IMR-90 (cell line): ENCODE data around the gene KIF25. TPM values are rescaled to one million over a fixed set of nuclear protein-coding genes. Genes with fewer than 3 reads are reported as not detected.

ENCODE experiments used
- ATAC-seq: fragments of 200-7000 bp; cut with Tn5 transposase; 2 replicates; pipeline ENCODE4 v1.9.1; 2020; ENCODE audit warnings: low read depth, mild to moderate bottlenecking, moderate library complexity
- BruUV-seq: library from RNA; stranded (reverse); fragments of 400-500 nt; replicated peaks from 2 replicates; lab custom pipeline; 2021; lab: Mats Ljungman, UMichigan
- CTCF ChIA-PET: fragments of 300-600 bp; formaldehyde crosslinking; extraction: SDS; loops from one replicate; lab custom pipeline; 2021; ENCODE audit warnings: antibody characterized with exemption; lab: Yijun Ruan, JAX
- POLR2A ChIA-PET: fragments of 300-600 bp; sonication (Branson Sonifier 250); formaldehyde crosslinking; loops from one replicate; lab custom pipeline; 2022; ENCODE audit warnings: antibody characterized with exemption; ENCODE audit not compliant: unreplicated experiment; lab: Charles Lee
- DNase-seq: peaks from one replicate; pipeline ENCODE4 v3.0.0; 2013
- H2AFZ ChIP-seq: replicated peaks from 2 replicates; pipeline ENCODE3; 2013; ENCODE audit warnings: low read length, mild to moderate bottlenecking; ENCODE audit not compliant: poor library complexity
- H2AK5ac ChIP-seq: 2 replicates; pipeline ENCODE4 v1.6.1; 2013; ENCODE audit warnings: low read depth, low read length, inconsistent platforms
- H2AK9ac ChIP-seq: replicated peaks from 2 replicates; pipeline ENCODE3; 2013; ENCODE audit warnings: mild to moderate bottlenecking, low read depth, low read length, moderate library complexity; ENCODE audit not compliant: poor library complexity
- H2BK120ac ChIP-seq: 2 replicates; pipeline ENCODE4 v1.6.1; 2013; ENCODE audit warnings: low read depth, low read length, inconsistent platforms
- H2BK15ac ChIP-seq: 3 replicates; pipeline ENCODE4 v1.6.1; 2013; ENCODE audit warnings: low read depth, low read length, inconsistent platforms
- H2BK20ac ChIP-seq: 2 replicates; pipeline ENCODE4 v1.6.1; 2013; ENCODE audit warnings: low read depth, mild to moderate bottlenecking, inconsistent platforms, low read length, moderate library complexity
- H2BK5ac ChIP-seq: 2 replicates; pipeline ENCODE4 v1.6.1; 2013; ENCODE audit warnings: mild to moderate bottlenecking, low read depth, low read length, inconsistent platforms; ENCODE audit not compliant: poor library complexity, severe bottlenecking
- H3K14ac ChIP-seq: replicated peaks from 2 replicates; pipeline ENCODE4 v1.6.1; 2013; ENCODE audit warnings: low read depth, low read length, inconsistent platforms
- H3K18ac ChIP-seq: 2 replicates; pipeline ENCODE4 v1.6.1; 2013; ENCODE audit warnings: low read depth, low read length, control low read depth
- H3K23ac ChIP-seq: 2 replicates; pipeline ENCODE4 v1.6.1; 2013; ENCODE audit warnings: low read depth, low read length, inconsistent platforms
- H3K27ac ChIP-seq: 2 replicates; pipeline ENCODE4 v1.5.1; 2013; ENCODE audit warnings: mild to moderate bottlenecking, control low read depth, low read length; ENCODE audit not compliant: insufficient read depth
- H3K27me3 ChIP-seq: 2 replicates; pipeline ENCODE4 v1.6.1; 2013; ENCODE audit warnings: low read length; ENCODE audit not compliant: control insufficient read depth, insufficient read depth
- H3K36me3 ChIP-seq: 2 replicates; pipeline ENCODE4 v1.6.1; 2013; ENCODE audit warnings: low read length, mixed read lengths; ENCODE audit not compliant: control insufficient read depth, insufficient read depth
- H3K4ac ChIP-seq: 2 replicates; pipeline ENCODE4 v1.6.1; 2013; ENCODE audit warnings: low read depth, low read length, inconsistent platforms
- H3K4me1 ChIP-seq: 2 replicates; pipeline ENCODE4 v1.6.1; 2013; ENCODE audit warnings: low read length, mixed read lengths; ENCODE audit not compliant: control insufficient read depth, insufficient read depth
- H3K4me2 ChIP-seq: 2 replicates; pipeline ENCODE4 v1.6.1; 2013; ENCODE audit warnings: low read depth, mild to moderate bottlenecking, control low read depth, low read length, moderate library complexity
- H3K4me3 ChIP-seq: 2 replicates; pipeline ENCODE4 v1.5.1; 2013; ENCODE audit warnings: low read depth, mild to moderate bottlenecking, control low read depth, low read length, moderate library complexity; ENCODE audit not compliant: insufficient read depth
- H3K56ac ChIP-seq: 2 replicates; pipeline ENCODE4 v1.6.1; 2013; ENCODE audit warnings: low read length, inconsistent platforms; ENCODE audit not compliant: insufficient read depth; ENCODE audit errors: extremely low read depth
- H3K79me1 ChIP-seq, 2 experiments: 2 replicates each; pipeline ENCODE4 v1.6.1; 2013; ENCODE audit warnings: low read length in 2 of 2, inconsistent platforms in 1 of 2, low read depth in 1 of 2
- H3K9ac ChIP-seq: 2 replicates; pipeline ENCODE4 v1.6.1; 2013; ENCODE audit warnings: low read depth, low read length, control low read depth
- H3K9me1 ChIP-seq: 2 replicates; pipeline ENCODE4 v1.6.1; 2013; ENCODE audit warnings: low read length, inconsistent platforms; ENCODE audit not compliant: insufficient read depth
- H3K9me3 ChIP-seq: 2 replicates; pipeline ENCODE4 v1.6.1; 2013; ENCODE audit warnings: low read length; ENCODE audit not compliant: control insufficient read depth, insufficient read depth
- H4K20me1 ChIP-seq: 2 replicates; pipeline ENCODE4 v1.6.1; 2013; ENCODE audit warnings: low read length, inconsistent platforms; ENCODE audit not compliant: insufficient read depth
- H4K5ac ChIP-seq: 2 replicates; pipeline ENCODE4 v1.6.1; 2013; ENCODE audit warnings: mild to moderate bottlenecking, low read depth, low read length, control low read depth
- H4K8ac ChIP-seq, 2 experiments: 2 replicates each; pipeline ENCODE4 v1.6.1; 2013; ENCODE audit warnings: low read depth in 2 of 2, low read length in 2 of 2, control low read depth in 1 of 2, inconsistent platforms in 1 of 2
- H4K91ac ChIP-seq: 2 replicates; pipeline ENCODE4 v1.6.1; 2013; ENCODE audit warnings: low read depth, low read length, inconsistent platforms; ENCODE audit not compliant: insufficient read depth
- BHLHE40 ChIP-seq: fragments of 150-350 bp; IDR thresholded peaks from 2 replicates; pipeline ENCODE4 v1.6.1; 2016; ENCODE audit warnings: mild to moderate bottlenecking, low read depth, low read length
- CEBPB ChIP-seq: IDR thresholded peaks from 2 replicates; pipeline ENCODE4 v1.6.1; 2012; ENCODE audit warnings: low read depth, low read length, improper control_type of control experiment
- CHD1 ChIP-seq: IDR thresholded peaks from 2 replicates; pipeline ENCODE4 v1.6.1; 2012; ENCODE audit warnings: low read depth, low read length, improper control_type of control experiment
- CTCF ChIP-seq: conservative IDR thresholded peaks from 2 replicates; pipeline ENCODE4 v1.5.1; 2012; ENCODE audit warnings: mild to moderate bottlenecking, low read depth, low read length, improper control_type of control experiment
- FOS ChIP-seq: fragments of 150-350 bp; IDR thresholded peaks from 2 replicates; pipeline ENCODE4 v1.6.1; 2016; ENCODE audit warnings: low read depth, low read length
- MAFK ChIP-seq: IDR thresholded peaks from 2 replicates; pipeline ENCODE4 v1.6.1; 2012; ENCODE audit warnings: low read depth, low read length, improper control_type of control experiment
- MAZ ChIP-seq: IDR thresholded peaks from 2 replicates; pipeline ENCODE4 v1.6.1; 2012; ENCODE audit warnings: low read depth, mild to moderate bottlenecking, low read length, improper control_type of control experiment, moderate library complexity, borderline replicate concordance
- MXI1 ChIP-seq: IDR thresholded peaks from 2 replicates; pipeline ENCODE4 v1.6.1; 2012; ENCODE audit warnings: low read depth, mild to moderate bottlenecking, low read length, moderate library complexity, borderline replicate concordance
- NFE2L2 ChIP-seq: fragments of 150-350 bp; IDR thresholded peaks from 2 replicates; pipeline ENCODE4 v1.6.1; 2016; ENCODE audit warnings: low read depth, mild to moderate bottlenecking, low read length
- POLR2A ChIP-seq: IDR thresholded peaks from 2 replicates; pipeline ENCODE4 v1.6.1; 2012; ENCODE audit warnings: mild to moderate bottlenecking, low read depth, low read length
- RAD21 ChIP-seq: IDR thresholded peaks from 2 replicates; pipeline ENCODE4 v1.6.1; 2012; ENCODE audit warnings: low read length, improper control_type of control experiment
- RCOR1 ChIP-seq: IDR thresholded peaks from 2 replicates; pipeline ENCODE4 v1.6.1; 2012; ENCODE audit warnings: mild to moderate bottlenecking, low read length, improper control_type of control experiment; ENCODE audit not compliant: insufficient replicate concordance
- SMC3 ChIP-seq: fragments of 150-350 bp; IDR thresholded peaks from 2 replicates; pipeline ENCODE4 v1.6.1; 2016; ENCODE audit warnings: low read depth, mild to moderate bottlenecking, antibody characterized with exemption, low read length, moderate library complexity
- USF2 ChIP-seq: fragments of 150-350 bp; IDR thresholded peaks from 2 replicates; pipeline ENCODE4 v1.6.1; 2017; ENCODE audit warnings: mild to moderate bottlenecking, antibody characterized with exemption, low read length, low read depth
- WGBS, 2 experiments: methylation state at CpG; one replicate each; pipeline versions ENCODE4 v1.1.5 to v1.1.7; 2013; ENCODE audit warnings: missing lambda C conversion rate in 2 of 2; ENCODE audit not compliant: insufficient read length in 1 of 2; ENCODE audit errors: extremely low coverage in 2 of 2; 5-methylcytosine and 5-hydroxymethylcytosine counted together
- dilution Hi-C: fragments of 300-500 bp; cut with HindIII; formaldehyde crosslinking; loops from one replicate; pipeline ENCODE4 v1.14.3; 2018; ENCODE audit warnings: low sequenced_read_pairs; ENCODE audit not compliant: unreplicated experiment
- in situ Hi-C: fragments of 300-500 bp; cut with MboI; formaldehyde crosslinking; loops from 3 replicates; pipeline ENCODE4 v1.14.3; 2019; ENCODE audit warnings: low sequenced_read_pairs, inconsistent platforms, mixed read lengths
- intact Hi-C: fragments of 100-400 bp; cut with micrococcal nuclease; formaldehyde crosslinking; loops from 2 replicates; pipeline ENCODE4 v1.10.0; 2022
- polyA plus RNA-seq, 3 experiments: library from polyadenylated mRNA; depleted of rRNA; stranded (reverse); fragments of >200 nt; gene quantifications; 2 replicates each; pipeline ENCODE4 v1.2.3, GENCODE V29; 2012; ENCODE audit warnings: low replicate concordance in 1 of 3
- total RNA-seq: library from RNA; depleted of rRNA; stranded (reverse); fragments of >200 nt; gene quantifications from 2 replicates; pipeline ENCODE4 v1.2.3, GENCODE V29; 2012

The KIF25 gene
- total and polyA plus RNA-seq, 2 of the 4 experiments (the other 2 are of a cell fraction) = not detected

GRCh38 chr6:168004023-168004422 is 6.6 kb downstream of the KIF25 start:
- Histone ChIP-seq H4K20me1 (no peaks in the 10 kb centered on the region), H3K9me3 (no peaks in the 10 kb centered on the region), H3K9ac (no peak overlapping the region), H3K56ac (no peak overlapping the region), H3K9me1 (0 out of 2 replicates have a peak, but pooled peaks cover 3% of the 10 kb centered on the region), H3K23ac (no peak overlapping the region), H3K18ac (no peak overlapping the region), H3K4me3 (no peak overlapping the region), H3K14ac (no peak overlapping the region), H4K91ac (no peak overlapping the region), H4K5ac (no peak overlapping the region), H3K36me3 (no peaks in the 10 kb centered on the region), H3K27me3 (peaks cover 9% of the 10 kb centered on the region), H3K79me1 (no peaks in the 10 kb centered on the region), H2AK9ac (no peak overlapping the region), H3K4me2 (no peak overlapping the region), H2AK5ac (no peak overlapping the region), H2AFZ (no peak overlapping the region), H2BK15ac (no peak overlapping the region), H3K27ac (no peak overlapping the region), H3K4ac (no peak overlapping the region), H4K8ac (no peak overlapping the region), H2BK120ac (no peak overlapping the region), H3K4me1 (no peaks in the 10 kb centered on the region), H2BK20ac (no peak overlapping the region), H2BK5ac (no peak overlapping the region)
- dilution Hi-C loops (no loop called here), in situ Hi-C loops (no loop called here), intact Hi-C loops (no loop called here)
- ATAC-seq (no peak), DNase-seq (no peak)
- TF ChIP-seq MXI1 = no peak
- no peak for TF ChIP-seq CTCF
- TF ChIP-seq CEBPB = no peak
- TF ChIP-seq BHLHE40 = no peak
- TF ChIP-seq FOS = no peak
- TF ChIP-seq MAFK = no peak
- no peak for TF ChIP-seq RAD21
- no peak for TF ChIP-seq USF2
- TF ChIP-seq CHD1 = no peak
- no peak for TF ChIP-seq POLR2A
- TF ChIP-seq MAZ = no peak
- TF ChIP-seq SMC3 = no peak
- TF ChIP-seq NFE2L2 = no peak
- TF ChIP-seq RCOR1 = no peak
- no CpG with 5 or more reads among the region's 7 CpGs for WGBS, 2 experiments
- ChIA-PET CTCF (no interaction called here), POLR2A (no interaction called here)
- no TSS peak for BruUV-seq
